Panc1 (cell line): Measurements from ENCODE around the gene SSH2. TPM values are rescaled to one million over a fixed set of nuclear protein-coding genes. Genes with fewer than 3 reads are reported as not detected.

Experiments
- ATAC-seq: fragments of 200-7000 bp; cut with Tn5 transposase; 2 replicates; pipeline ENCODE4 v1.9.1; 2020; ENCODE audit warnings: mild to moderate bottlenecking, moderate library complexity
- BruUV-seq: library from RNA; stranded (reverse); fragments of 400-500 nt; replicated peaks from 2 replicates; lab custom pipeline; 2021; lab: Mats Ljungman, UMichigan
- CTCF ChIA-PET: fragments of 300-600 bp; sonication (Branson Sonifier 250); formaldehyde crosslinking; loops from one replicate; lab custom pipeline; 2022; ENCODE audit warnings: antibody characterized with exemption; lab: Charles Lee
- POLR2A ChIA-PET: fragments of 300-600 bp; sonication (Branson Sonifier 250); formaldehyde crosslinking; loops from one replicate; lab custom pipeline; 2022; ENCODE audit warnings: antibody characterized with exemption; lab: Charles Lee
- DNase-seq: peaks from one replicate; pipeline ENCODE4 v3.0.0-alpha.2; 2010; ENCODE audit warnings: low read depth, low spot score
- H3K27ac ChIP-seq: 2 replicates; pipeline ENCODE4 v1.5.1; 2011; ENCODE audit warnings: mild to moderate bottlenecking, low read length, inconsistent platforms
- H3K27me3 ChIP-seq: fragments of 200-500 bp; sonication (Bioruptor generic); 2 replicates; pipeline ENCODE4 v1.6.0; 2014; ENCODE audit warnings: low read length, inconsistent platforms; ENCODE audit not compliant: control insufficient read depth, insufficient read depth
- H3K36me3 ChIP-seq: fragments of 200-500 bp; sonication (Bioruptor generic); 2 replicates; pipeline ENCODE4 v1.5.1; 2014; ENCODE audit warnings: inconsistent platforms, mild to moderate bottlenecking, low read length, moderate library complexity; ENCODE audit not compliant: control insufficient read depth, insufficient read depth
- H3K4me1 ChIP-seq: 2 replicates; pipeline ENCODE4 v1.5.1; 2011; ENCODE audit warnings: inconsistent platforms, mild to moderate bottlenecking, low read length, moderate library complexity; ENCODE audit not compliant: control insufficient read depth, insufficient read depth
- H3K4me3 ChIP-seq, 2 experiments: 2 replicates each; pipeline ENCODE4 v1.5.1; 2011 to 2012; ENCODE audit warnings: low read depth in 2 of 2, low read length in 2 of 2, mild to moderate bottlenecking in 2 of 2, inconsistent platforms in 1 of 2, moderate library complexity in 1 of 2
- H3K9me3 ChIP-seq: fragments of 200-500 bp; sonication (Bioruptor generic); 2 replicates; pipeline ENCODE4 v1.5.1; 2014; ENCODE audit warnings: low read depth, mild to moderate bottlenecking, inconsistent platforms, low read length, moderate library complexity; ENCODE audit not compliant: control insufficient read depth, insufficient read depth
- POLR2AphosphoS5 ChIP-seq: IDR thresholded peaks from 2 replicates; pipeline ENCODE4 v1.6.1; 2012; ENCODE audit warnings: mild to moderate bottlenecking, low read depth, low read length, moderate library complexity
- SIN3A ChIP-seq: IDR thresholded peaks from 2 replicates; pipeline ENCODE4 v1.6.1; 2012; ENCODE audit warnings: low read depth, mild to moderate bottlenecking, low read length, moderate library complexity, borderline replicate concordance; ENCODE audit not compliant: insufficient read depth
- TCF7L2 ChIP-seq: IDR thresholded peaks from 2 replicates; pipeline ENCODE4 v1.6.1; 2011; ENCODE audit warnings: mild to moderate bottlenecking, low read depth, low read length, inconsistent platforms
- in situ Hi-C: cut with HindIII; loops from 2 replicates; pipeline ENCODE4 v1.10.0; 2016; ENCODE audit warnings: low sequenced_read_pairs, low pct_unique_long_range_greater_than_20kb
- intact Hi-C: fragments of 100-400 bp; cut with micrococcal nuclease; formaldehyde crosslinking; loops from one replicate; pipeline ENCODE4 v1.10.0; 2022; ENCODE audit not compliant: unreplicated experiment
- total RNA-seq: library from RNA; stranded (reverse); gene quantifications from one replicate; pipeline ENCODE4 v1.2.1, GENCODE V29; 2021; ENCODE audit not compliant: unreplicated experiment
- TF ChIP-seq, protein P1 (sequence below): fragments of 450-650 bp; IDR thresholded peaks from 2 replicates; pipeline ENCODE4 v1.5.1; 2017; ENCODE audit warnings: mild to moderate bottlenecking
- TF ChIP-seq, protein P2 (sequence below), 2 experiments: IDR thresholded peaks; 2 replicates each; pipeline ENCODE4 v1.6.1; 2011 to 2012; ENCODE audit warnings: low read depth in 2 of 2, control low read depth in 1 of 2, low read length in 1 of 2, mild to moderate bottlenecking in 1 of 2, moderate library complexity in 1 of 2; ENCODE audit not compliant: insufficient read depth in 1 of 2

The SSH2 gene
- total RNA-seq, 1 experiment from 2014 or later, result 30.6 TPM

DNA sequence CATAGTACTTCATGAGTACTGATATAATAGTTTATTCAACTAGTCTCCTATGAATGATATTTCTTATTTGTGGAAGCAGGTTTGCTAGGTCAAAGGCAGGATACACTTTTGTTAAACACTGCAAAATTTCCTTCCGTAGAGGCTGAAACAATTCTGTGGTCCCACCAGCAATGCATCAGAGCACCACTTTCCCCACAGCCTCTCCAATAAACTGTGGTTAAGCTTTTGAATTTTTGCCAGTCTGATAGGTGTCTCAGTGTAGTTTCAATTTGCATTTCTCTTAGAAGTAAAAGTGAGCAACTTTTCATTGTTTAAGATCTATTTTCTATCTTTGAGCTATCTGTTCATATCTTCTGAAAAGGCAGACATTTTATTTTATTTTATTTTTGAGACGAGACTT is 270.9 kb downstream of the SSH2 start:
- H3K36me3 ChIP-seq, result no peaks in the 10 kb centered on the region
- no peak for TF ChIP-seq SIN3A
- TF ChIP-seq, protein P1, sequence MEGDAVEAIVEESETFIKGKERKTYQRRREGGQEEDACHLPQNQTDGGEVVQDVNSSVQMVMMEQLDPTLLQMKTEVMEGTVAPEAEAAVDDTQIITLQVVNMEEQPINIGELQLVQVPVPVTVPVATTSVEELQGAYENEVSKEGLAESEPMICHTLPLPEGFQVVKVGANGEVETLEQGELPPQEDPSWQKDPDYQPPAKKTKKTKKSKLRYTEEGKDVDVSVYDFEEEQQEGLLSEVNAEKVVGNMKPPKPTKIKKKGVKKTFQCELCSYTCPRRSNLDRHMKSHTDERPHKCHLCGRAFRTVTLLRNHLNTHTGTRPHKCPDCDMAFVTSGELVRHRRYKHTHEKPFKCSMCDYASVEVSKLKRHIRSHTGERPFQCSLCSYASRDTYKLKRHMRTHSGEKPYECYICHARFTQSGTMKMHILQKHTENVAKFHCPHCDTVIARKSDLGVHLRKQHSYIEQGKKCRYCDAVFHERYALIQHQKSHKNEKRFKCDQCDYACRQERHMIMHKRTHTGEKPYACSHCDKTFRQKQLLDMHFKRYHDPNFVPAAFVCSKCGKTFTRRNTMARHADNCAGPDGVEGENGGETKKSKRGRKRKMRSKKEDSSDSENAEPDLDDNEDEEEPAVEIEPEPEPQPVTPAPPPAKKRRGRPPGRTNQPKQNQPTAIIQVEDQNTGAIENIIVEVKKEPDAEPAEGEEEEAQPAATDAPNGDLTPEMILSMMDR, result no peak
- TF ChIP-seq, protein P2, sequence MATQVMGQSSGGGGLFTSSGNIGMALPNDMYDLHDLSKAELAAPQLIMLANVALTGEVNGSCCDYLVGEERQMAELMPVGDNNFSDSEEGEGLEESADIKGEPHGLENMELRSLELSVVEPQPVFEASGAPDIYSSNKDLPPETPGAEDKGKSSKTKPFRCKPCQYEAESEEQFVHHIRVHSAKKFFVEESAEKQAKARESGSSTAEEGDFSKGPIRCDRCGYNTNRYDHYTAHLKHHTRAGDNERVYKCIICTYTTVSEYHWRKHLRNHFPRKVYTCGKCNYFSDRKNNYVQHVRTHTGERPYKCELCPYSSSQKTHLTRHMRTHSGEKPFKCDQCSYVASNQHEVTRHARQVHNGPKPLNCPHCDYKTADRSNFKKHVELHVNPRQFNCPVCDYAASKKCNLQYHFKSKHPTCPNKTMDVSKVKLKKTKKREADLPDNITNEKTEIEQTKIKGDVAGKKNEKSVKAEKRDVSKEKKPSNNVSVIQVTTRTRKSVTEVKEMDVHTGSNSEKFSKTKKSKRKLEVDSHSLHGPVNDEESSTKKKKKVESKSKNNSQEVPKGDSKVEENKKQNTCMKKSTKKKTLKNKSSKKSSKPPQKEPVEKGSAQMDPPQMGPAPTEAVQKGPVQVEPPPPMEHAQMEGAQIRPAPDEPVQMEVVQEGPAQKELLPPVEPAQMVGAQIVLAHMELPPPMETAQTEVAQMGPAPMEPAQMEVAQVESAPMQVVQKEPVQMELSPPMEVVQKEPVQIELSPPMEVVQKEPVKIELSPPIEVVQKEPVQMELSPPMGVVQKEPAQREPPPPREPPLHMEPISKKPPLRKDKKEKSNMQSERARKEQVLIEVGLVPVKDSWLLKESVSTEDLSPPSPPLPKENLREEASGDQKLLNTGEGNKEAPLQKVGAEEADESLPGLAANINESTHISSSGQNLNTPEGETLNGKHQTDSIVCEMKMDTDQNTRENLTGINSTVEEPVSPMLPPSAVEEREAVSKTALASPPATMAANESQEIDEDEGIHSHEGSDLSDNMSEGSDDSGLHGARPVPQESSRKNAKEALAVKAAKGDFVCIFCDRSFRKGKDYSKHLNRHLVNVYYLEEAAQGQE (IDR thresholded peaks at IDR 0.05; ENCODE audit: insufficient read depth in 1 of 2, low read depth in 2 of 2, low read length in 1 of 2), result no peak
- TF ChIP-seq TCF7L2, result no peak
- TF ChIP-seq POLR2AphosphoS5, result no peak
- in situ Hi-C loops (no loop called here), intact Hi-C loops (no loop called here)
- H3K9me3 ChIP-seq, result no peaks in the 10 kb centered on the region
- CTCF ChIA-PET, result interaction anchor here (0.8 kb wide), 1 partner anchor 20 kb away, joined by 3 read pairs; no protein-coding TSS in a partner anchor
- no peak overlapping the region for H3K27ac ChIP-seq
- POLR2A ChIA-PET, result no interaction called here
- H3K4me3 ChIP-seq, result no peak overlapping the region
- DNase-seq (no peak), ATAC-seq (no peak)
- BruUV-seq, result no TSS peak
- no peaks in the 10 kb centered on the region for H3K4me1 ChIP-seq
- no peaks in the 10 kb centered on the region for H3K27me3 ChIP-seq

DNA sequence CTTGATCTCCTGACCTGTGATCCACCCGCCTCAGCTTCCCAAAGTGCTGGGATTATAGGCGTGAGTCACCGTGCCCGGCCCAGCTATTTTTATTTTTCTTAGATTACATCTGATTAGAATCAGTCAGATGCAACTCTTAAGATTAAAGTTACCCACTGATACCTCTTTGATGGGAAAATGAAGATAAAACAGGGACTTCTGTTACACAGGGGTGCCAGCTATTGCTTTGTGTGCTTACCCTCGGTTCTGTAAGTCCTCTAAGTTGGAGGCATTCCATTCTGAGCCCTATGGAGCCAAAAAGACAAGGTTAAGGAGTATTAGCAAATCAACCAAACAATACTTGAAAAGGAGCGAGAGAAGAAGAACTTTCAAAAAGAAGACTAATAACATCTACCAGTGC is 274.7 kb downstream of the SSH2 start:
- Histone ChIP-seq H3K27ac (no peak overlapping the region), H3K4me3 (no peak overlapping the region), H3K4me1 (no peaks in the 10 kb centered on the region), H3K36me3 (no peaks in the 10 kb centered on the region), H3K9me3 (no peaks in the 10 kb centered on the region), H3K27me3 (no peaks in the 10 kb centered on the region)
- intact Hi-C loops, result no loop called here
- no peak for TF ChIP-seq POLR2AphosphoS5
- TF ChIP-seq TCF7L2, result no peak
- TF ChIP-seq SIN3A, result no peak
- TF ChIP-seq, protein P2 (IDR thresholded peaks at IDR 0.05; ENCODE audit: insufficient read depth in 1 of 2, low read depth in 2 of 2, low read length in 1 of 2), result no peak
- TF ChIP-seq, protein P1, result no peak
- CTCF ChIA-PET, result interaction anchor here (0.5 to 0.7 kb wide), 2 partner anchors 37 to 39 kb away, joined by 3 read pairs; no protein-coding TSS in a partner anchor
- POLR2A ChIA-PET, result no interaction called here
- in situ Hi-C loops, result no loop called here
- BruUV-seq, result no TSS peak
- no peak for ATAC-seq
- DNase-seq, result no peak
